Heart left ventricle (tissue), 16 donors: ENCODE results near the gene MARK3. TPM values are rescaled to one million over a fixed set of nuclear protein-coding genes. Genes with fewer than 3 reads are reported as not detected.
A peak's percentile ranks its signal among the peaks of the same experiment; 100 is the strongest.

Source experiments
- ATAC-seq, 4 donors: fragments of 200-7000 bp; cut with Tn5 transposase; one replicate each; pipeline ENCODE4 v1.9.1; 2020 to 2022; ENCODE audit warnings: moderate library complexity in 4 of 4, mild to moderate bottlenecking in 3 of 4, moderate number of reproducible peaks in 1 of 4
- DNase-seq, 5 donors: peaks; one replicate each; pipeline ENCODE4 v3.0.0-alpha.2; 2020
- H3K27ac ChIP-seq, 12 donors: fragments of 200-600 bp; sonication (generic) in 4 of 12; one replicate each; pipeline versions ENCODE4 v1.5.0 to v1.8.0; 2016 to 2022; ENCODE audit warnings: mild to moderate bottlenecking in 2 of 12
- H3K27me3 ChIP-seq, 9 donors: fragments of 200-600 bp; sonication (generic) in 2 of 9; one replicate each; pipeline versions ENCODE4 v1.5.1 to v1.8.0; 2016 to 2022; ENCODE audit warnings: mild to moderate bottlenecking in 3 of 9
- H3K36me3 ChIP-seq, 9 donors: fragments of 200-600 bp; sonication (generic) in 2 of 9; one replicate each; pipeline versions ENCODE4 v1.5.0 to v1.8.0; 2018 to 2022; ENCODE audit warnings: mild to moderate bottlenecking in 2 of 9
- H3K4me1 ChIP-seq, 12 donors: fragments of 200-600 bp; sonication (generic) in 4 of 12; one replicate each; pipeline versions ENCODE4 v1.5.0 to v1.8.0; 2016 to 2022; ENCODE audit warnings: mild to moderate bottlenecking in 3 of 12
- H3K4me3 ChIP-seq, 12 donors: fragments of 200-600 bp; sonication (generic) in 4 of 12; one replicate each; pipeline versions ENCODE4 v1.5.0 to v1.8.0; 2017 to 2022; ENCODE audit warnings: mild to moderate bottlenecking in 9 of 12, moderate library complexity in 4 of 12
- H3K9me3 ChIP-seq, 12 donors: fragments of 200-600 bp; sonication (generic) in 4 of 12; one replicate each; pipeline versions ENCODE4 v1.5.0 to v1.8.0; 2016 to 2022; ENCODE audit warnings: mild to moderate bottlenecking in 1 of 12
- POLR2A ChIP-seq, 2 donors: fragments of 450-650 bp; IDR thresholded peaks; one replicate each; pipeline ENCODE4 v1.6.1; 2017; ENCODE audit warnings: antibody characterized with exemption in 2 of 2, mild to moderate bottlenecking in 2 of 2, moderate library complexity in 2 of 2
- WGBS, 4 donors: extraction: QIAGEN DNeasy Blood & Tissue Kit in 2 of 4; methylation state at CpG; one replicate each; pipeline versions ENCODE4 v1.1.5 to v1.1.7; 2013 to 2018; 5-methylcytosine and 5-hydroxymethylcytosine counted together
- intact Hi-C, 10 donors: fragments of 100-400 bp; cut with DNase I; formaldehyde crosslinking; loops; one replicate each; pipeline versions ENCODE4 v1.11.1 to v1.14.2; 2022
- polyA plus RNA-seq, 2 donors: library from polyadenylated mRNA; stranded (reverse); fragments of 200-250 nt; gene quantifications; one replicate each; pipeline ENCODE4 v1.2.3, GENCODE V29; 2013
- total RNA-seq, 9 donors: library from RNA; depleted of rRNA in 2 of 9; stranded (reverse); fragments of >200 nt in 2 of 9; fragmentation: NEBNext Ultra II Directional in 3 of 9; extraction: Animal tissue kit (Norgen Biotek cat#: 25700) in 3 of 9; gene quantifications; one replicate each; pipeline versions ENCODE4 v1.1.0 to v1.2.4, GENCODE V29; 2016 to 2023
- TF ChIP-seq, protein P1 (sequence below), 12 donors: fragments of 200-600 bp; sonication (generic) in 4 of 12; IDR thresholded peaks; one replicate each; pipeline versions ENCODE4 v1.5.0 to v1.8.0; 2018 to 2022; ENCODE audit warnings: antibody characterized with exemption in 12 of 12, mild to moderate bottlenecking in 5 of 12
- donor health status: ischemic (EF 13 %, LVEDD 7.1; RV severe dilation, severe dysfunction).
- donor health status: healthy with polysubstance abuse.
- donor health status: DM: no; HTN: yes; CAD: no.
- donor health status: DM: no; HTN: no; CAD: no.
- donor health status: ischemic (EF 25% LVEDD 6.9; RV normal size, moderate dysfunction).
- donor health status: ischemic (EF 25% LVEDD 5.7; RV mildly dilated, moderate dysfunction).
- donor health status: healthy.
- donor health status: DM: yes; HTN: yes; CAD: no.
- donor health status: ischemic (EF 35%, LVEDD 5.7; RV mildly dilated, moderate dysfunction).
- donor health status: nonischemic (EF 11% LVEDD 7.7; RV severe dilation, severe dysfunction).
- donor health status: DM: yes; HTN: yes; CAD: no.
- donor health status: PGD.
- donor health status: ischemic (EF 29% LVEDD 5.4; RV normal size, mild dysfunction).
- donor health status: nonischemic (EF 23%, LVEDD 6.1; RV moderate dilation, normal function).

Gene MARK3
- total and polyA plus RNA-seq, 11 donors: 54.0 to 156 (median 111) TPM

- WGBS, 4 donors: 59 to 76% (median 67%) methylated on average over 19 to 22 of the region's 22 CpGs
Observed at GRCh38 chr14:103550451-103551337, 165.5 kb downstream of the MARK3 start.

GRCh38 chr14:103551338-103551762 lies 166.1 kb downstream of the MARK3 start:
- intact Hi-C loops: loop anchor here in 2 of 10 donors (5.0 to 10.0 kb wide), 2 partner anchors 34 to 1033 kb away; no protein-coding TSS in a partner anchor

More at GRCh38 chr14:103550451-103551337, 165.5 kb downstream of the MARK3 start:
- peak overlapping the region; percentile 17 to 98 (median 91) for H3K27ac ChIP-seq
- TF ChIP-seq, protein P1, sequence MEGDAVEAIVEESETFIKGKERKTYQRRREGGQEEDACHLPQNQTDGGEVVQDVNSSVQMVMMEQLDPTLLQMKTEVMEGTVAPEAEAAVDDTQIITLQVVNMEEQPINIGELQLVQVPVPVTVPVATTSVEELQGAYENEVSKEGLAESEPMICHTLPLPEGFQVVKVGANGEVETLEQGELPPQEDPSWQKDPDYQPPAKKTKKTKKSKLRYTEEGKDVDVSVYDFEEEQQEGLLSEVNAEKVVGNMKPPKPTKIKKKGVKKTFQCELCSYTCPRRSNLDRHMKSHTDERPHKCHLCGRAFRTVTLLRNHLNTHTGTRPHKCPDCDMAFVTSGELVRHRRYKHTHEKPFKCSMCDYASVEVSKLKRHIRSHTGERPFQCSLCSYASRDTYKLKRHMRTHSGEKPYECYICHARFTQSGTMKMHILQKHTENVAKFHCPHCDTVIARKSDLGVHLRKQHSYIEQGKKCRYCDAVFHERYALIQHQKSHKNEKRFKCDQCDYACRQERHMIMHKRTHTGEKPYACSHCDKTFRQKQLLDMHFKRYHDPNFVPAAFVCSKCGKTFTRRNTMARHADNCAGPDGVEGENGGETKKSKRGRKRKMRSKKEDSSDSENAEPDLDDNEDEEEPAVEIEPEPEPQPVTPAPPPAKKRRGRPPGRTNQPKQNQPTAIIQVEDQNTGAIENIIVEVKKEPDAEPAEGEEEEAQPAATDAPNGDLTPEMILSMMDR (IDR thresholded peaks at IDR 0.05): no peak
- no peak for TF ChIP-seq POLR2A (IDR thresholded peaks at IDR 0.05)
- ATAC-seq (peak; percentile 1 to 8 (median 6)), DNase-seq (peak in 3 of 5 donors; percentile 31 to 57 (median 31))
- intact Hi-C loops: loop anchor here in 2 of 10 donors (5.0 to 10.0 kb wide), 2 partner anchors 33 to 1034 kb away; no protein-coding TSS in a partner anchor
- no peaks in the 10 kb centered on the region for H3K9me3 ChIP-seq
- H3K36me3 ChIP-seq: peaks cover 0 to 2% (median 0%) of the 10 kb centered on the region in 9 donors
- H3K27me3 ChIP-seq: no peaks in the 10 kb centered on the region
- H3K4me3 ChIP-seq: peak overlapping the region in 9 of 12 donors; percentile 3 to 43 (median 29)
- H3K4me1 ChIP-seq: peaks cover 0 to 82% (median 41%) of the 10 kb centered on the region in 12 donors

GRCh38 chr14:103552011-103552845 lies 167.0 kb downstream of the MARK3 start:
- ATAC-seq (peak; percentile 27 to 57 (median 40)), DNase-seq (peak in 3 of 5 donors; percentile 49 to 80 (median 61))
- peaks cover 0 to 9% (median 1%) of the 10 kb centered on the region in 9 donors for H3K36me3 ChIP-seq
- peaks cover 0 to 83% (median 45%) of the 10 kb centered on the region in 12 donors for H3K4me1 ChIP-seq
- WGBS, 4 donors: 35 to 56% (median 44%) methylated on average over 16 to 18 of the region's 18 CpGs
- H3K27ac ChIP-seq: peak overlapping the region; percentile 63 to 98 (median 91)
- no peaks in the 10 kb centered on the region for H3K27me3 ChIP-seq
- TF ChIP-seq, protein P1 (IDR thresholded peaks at IDR 0.05): no peak
- no peak for TF ChIP-seq POLR2A (IDR thresholded peaks at IDR 0.05)
- H3K4me3 ChIP-seq: peak overlapping the region in 8 of 12 donors; percentile 24 to 43 (median 30)
- no peaks in the 10 kb centered on the region for H3K9me3 ChIP-seq
- intact Hi-C loops: loop anchor here in 2 of 10 donors (5.0 to 10.0 kb wide), 2 partner anchors 35 to 1033 kb away; no protein-coding TSS in a partner anchor

More at GRCh38 chr14:103551338-103551762, 166.1 kb downstream of the MARK3 start:
- peak; percentile 41 to 71 (median 53) for ATAC-seq
- peak overlapping the region in 8 of 12 donors; percentile 24 to 43 (median 30) for H3K4me3 ChIP-seq
- 36 to 51% (median 44%) methylated on average over 15 to 17 of the region's 17 CpGs for WGBS, 4 donors
- peaks cover 0 to 2% (median 0%) of the 10 kb centered on the region in 9 donors for H3K36me3 ChIP-seq
- no peaks in the 10 kb centered on the region for H3K9me3 ChIP-seq
- H3K27ac ChIP-seq: peak overlapping the region; percentile 63 to 98 (median 91)
- TF ChIP-seq, protein P1 (IDR thresholded peaks at IDR 0.05): no peak
- TF ChIP-seq POLR2A (IDR thresholded peaks at IDR 0.05): no peak
- peak in 4 of 5 donors; percentile 64 to 87 (median 80) for DNase-seq
- peaks cover 0 to 85% (median 44%) of the 10 kb centered on the region in 12 donors for H3K4me1 ChIP-seq
- no peaks in the 10 kb centered on the region for H3K27me3 ChIP-seq
